ENCODE results near the gene KDM8.

DNA sequence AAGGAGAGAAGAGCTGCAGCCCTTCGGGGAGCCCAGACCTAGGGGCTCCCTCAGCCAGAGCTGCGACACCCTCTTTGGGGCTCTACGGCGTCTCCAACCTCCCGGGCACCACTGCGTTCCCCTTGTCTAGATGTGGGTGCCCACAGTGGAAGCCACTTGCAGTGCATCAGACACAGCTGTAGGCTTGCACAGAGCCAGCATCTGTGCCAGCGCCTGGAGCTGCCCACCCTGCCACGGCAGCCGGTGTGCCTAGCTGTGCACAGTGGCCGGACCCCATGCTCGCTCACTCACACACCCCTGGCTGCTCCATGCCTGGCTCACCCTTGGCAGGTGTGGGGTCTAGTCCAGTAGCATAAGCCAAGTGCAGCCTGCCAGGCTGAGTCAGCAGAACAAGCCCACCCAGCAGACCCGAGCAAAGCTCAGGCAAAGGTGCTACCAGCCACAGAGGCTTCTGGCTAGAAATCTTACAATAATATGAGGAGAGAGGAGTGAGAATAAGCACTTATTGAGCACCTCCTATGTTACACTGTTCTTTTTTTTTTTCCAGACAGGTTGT is 12.9 kb upstream of the KDM8 start:
- TF ChIP-seq GLIS3 (CRISPR knock-in tag; IDR thresholded peaks at IDR 0.05), result no peak
- TF ChIP-seq ZNF70 (CRISPR knock-in tag; IDR thresholded peaks at IDR 0.05), result no peak
- no peak for TF ChIP-seq SNAI2 (CRISPR knock-in tag; IDR thresholded peaks at IDR 0.05)
- no peak for TF ChIP-seq PPARA (CRISPR knock-in tag; IDR thresholded peaks at IDR 0.05; ENCODE audit: borderline replicate concordance)
- TF ChIP-seq ZC3H10 (CRISPR knock-in tag; IDR thresholded peaks at IDR 0.05), result no peak

All from SK-N-SH treated with all-trans-retinoic acid at 6 μM for 48 hours (cell line).